ENCODE results near the gene AP3S2. TPM values are rescaled to one million over a fixed set of nuclear protein-coding genes. Genes with fewer than 3 reads are reported as not detected.
A peak's percentile ranks its signal among the peaks of the same experiment; 100 is the strongest.

The AP3S2 gene
- total RNA-seq, 1 donor from 2014 or later = 32.2 TPM

DNA sequence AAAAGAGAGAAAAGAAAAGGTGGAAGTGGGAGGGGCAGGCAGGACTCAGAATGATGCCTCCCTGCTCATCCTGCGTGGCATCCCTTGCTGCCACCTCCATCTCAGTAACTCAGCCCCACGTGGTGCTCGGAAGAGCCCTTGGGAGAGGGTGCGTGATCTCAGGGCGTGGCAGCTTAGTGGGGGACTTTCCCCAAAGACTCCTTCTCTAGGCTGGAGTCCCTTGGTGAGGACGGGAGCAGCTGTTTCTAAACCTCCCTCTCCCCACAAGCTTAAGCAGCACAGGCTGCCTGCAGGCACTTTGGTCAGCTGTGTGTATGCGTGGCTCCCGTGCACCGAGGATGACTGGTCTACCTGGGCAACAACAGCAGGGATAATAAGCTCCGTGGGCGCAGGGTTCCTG lies 71.8 kb downstream of the AP3S2 start:
- no peak for TF ChIP-seq CTCF (conservative IDR thresholded peaks at IDR 0.05)
- no peak overlapping the region for H3K27ac Mint-ChIP-seq
- no peaks in the 10 kb centered on the region for H3K36me3 Mint-ChIP-seq
- peaks cover 2% of the 10 kb centered on the region for H3K4me1 Mint-ChIP-seq (ENCODE audit: unreplicated experiment)
- no peak overlapping the region for H3K4me3 Mint-ChIP-seq
- DNase-seq (ENCODE audit: extremely low spot score, unreplicated experiment) = no peak
- no peaks in the 10 kb centered on the region for H3K9me3 Mint-ChIP-seq
- H3K27me3 Mint-ChIP-seq = peaks cover 23% of the 10 kb centered on the region

GRCh38 chr15:89820666-89821611 lies 72.9 kb downstream of the AP3S2 start:
- no peak for DNase-seq (ENCODE audit: extremely low spot score, unreplicated experiment)
- Mint-ChIP-seq H3K4me1 (ENCODE audit: unreplicated experiment) (no peaks in the 10 kb centered on the region), H3K27me3 (peaks cover 33% of the 10 kb centered on the region), H3K9me3 (peaks cover 4% of the 10 kb centered on the region), H3K27ac (no peak overlapping the region), H3K36me3 (peaks cover 5% of the 10 kb centered on the region), H3K4me3 (no peak overlapping the region)
- no peak for TF ChIP-seq CTCF (conservative IDR thresholded peaks at IDR 0.05)

DNA sequence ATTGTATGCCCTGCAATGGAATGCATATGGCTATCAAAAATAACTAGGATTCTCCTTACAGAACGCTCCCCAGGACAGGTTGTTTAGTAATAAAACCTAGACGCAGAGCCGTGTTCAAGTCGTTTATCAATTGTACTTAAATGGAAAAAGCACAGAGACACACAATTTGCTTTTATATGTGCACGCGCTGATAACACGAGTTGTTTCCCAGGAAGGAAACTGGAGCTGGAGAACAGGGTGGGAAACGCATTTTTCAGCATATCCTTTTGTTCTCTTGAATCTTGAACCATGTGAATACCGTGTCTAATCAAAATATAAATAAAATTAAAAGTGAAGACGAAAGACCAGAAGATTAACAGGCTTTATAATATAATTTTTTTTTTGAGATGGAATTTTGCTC lies 75.5 kb downstream of the AP3S2 start:
- no peak for TF ChIP-seq CTCF (conservative IDR thresholded peaks at IDR 0.05)
- no peak for DNase-seq (ENCODE audit: extremely low spot score, unreplicated experiment)
- Mint-ChIP-seq H3K9me3 (peaks cover 5% of the 10 kb centered on the region), H3K4me1 (ENCODE audit: unreplicated experiment) (no peaks in the 10 kb centered on the region), H3K4me3 (no peak overlapping the region), H3K27me3 (peaks cover 48% of the 10 kb centered on the region), H3K36me3 (peaks cover 6% of the 10 kb centered on the region), H3K27ac (no peak overlapping the region)

DNA sequence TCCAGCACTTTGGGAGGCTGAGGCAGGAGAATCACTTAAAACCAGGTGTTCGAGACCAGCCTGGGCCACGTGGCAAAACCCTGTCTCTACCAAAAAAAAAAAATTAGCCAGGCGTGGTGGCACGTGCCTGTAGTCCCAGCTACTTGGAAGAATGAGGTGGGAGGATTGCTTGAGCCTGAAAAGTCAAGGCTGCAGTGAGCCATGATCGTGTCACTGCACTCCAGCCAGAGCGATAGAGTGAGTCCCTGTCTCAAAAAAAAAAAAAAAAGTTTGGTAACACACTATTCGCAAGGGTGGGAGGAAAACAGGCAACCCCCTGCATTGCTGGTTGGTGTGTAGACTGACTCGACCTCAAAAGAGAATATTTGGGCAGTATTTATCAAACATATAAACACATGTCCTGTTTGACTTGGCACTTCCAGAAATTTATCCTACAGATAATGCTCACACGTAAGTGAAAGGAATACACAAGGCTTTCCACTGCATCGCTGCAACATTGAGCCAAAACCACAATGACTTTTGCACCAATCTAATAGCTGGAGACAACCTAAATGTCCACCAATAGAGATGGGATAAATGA lies 76.0 kb downstream of the AP3S2 start:
- Mint-ChIP-seq H3K4me3 (no peak overlapping the region), H3K27ac (no peak overlapping the region), H3K36me3 (peaks cover 6% of the 10 kb centered on the region), H3K9me3 (peaks cover 5% of the 10 kb centered on the region), H3K27me3 (peaks cover 48% of the 10 kb centered on the region), H3K4me1 (ENCODE audit: unreplicated experiment) (no peaks in the 10 kb centered on the region)
- TF ChIP-seq CTCF (conservative IDR thresholded peaks at IDR 0.05) = no peak
- no peak for DNase-seq (ENCODE audit: extremely low spot score, unreplicated experiment)

DNA sequence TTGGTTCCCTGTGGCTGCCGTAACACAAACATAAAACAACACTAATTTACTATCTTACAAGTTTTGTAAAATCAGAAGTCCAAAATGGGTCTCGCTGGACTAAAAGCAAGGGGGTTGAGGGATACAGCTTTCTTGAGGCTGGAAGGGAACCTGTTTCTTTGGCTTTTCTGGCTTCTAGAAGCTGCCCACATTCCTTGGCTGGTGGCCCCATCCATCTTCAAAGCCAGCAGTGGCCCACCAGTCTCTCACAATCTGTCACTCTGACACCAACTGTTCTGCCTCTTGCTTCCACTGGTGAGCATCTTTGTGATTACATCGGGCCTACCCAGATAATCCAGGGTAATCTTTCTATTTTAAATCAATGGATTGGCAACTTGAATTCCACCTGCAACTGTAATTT lies 78.0 kb downstream of the AP3S2 start:
- H3K4me3 Mint-ChIP-seq = peak overlapping the region; percentile 46
- H3K9me3 Mint-ChIP-seq = peaks cover 5% of the 10 kb centered on the region
- no peak overlapping the region for H3K27ac Mint-ChIP-seq
- no peak for TF ChIP-seq CTCF (conservative IDR thresholded peaks at IDR 0.05)
- peaks cover 39% of the 10 kb centered on the region for H3K27me3 Mint-ChIP-seq
- DNase-seq (ENCODE audit: extremely low spot score, unreplicated experiment) = no peak
- H3K4me1 Mint-ChIP-seq (ENCODE audit: unreplicated experiment) = no peaks in the 10 kb centered on the region
- H3K36me3 Mint-ChIP-seq = peaks cover 6% of the 10 kb centered on the region

Data from type B pancreatic cell (in vitro differentiated cells).